ENCODE measurements around the gene LY6G5B.

The LY6G5B gene

DNA sequence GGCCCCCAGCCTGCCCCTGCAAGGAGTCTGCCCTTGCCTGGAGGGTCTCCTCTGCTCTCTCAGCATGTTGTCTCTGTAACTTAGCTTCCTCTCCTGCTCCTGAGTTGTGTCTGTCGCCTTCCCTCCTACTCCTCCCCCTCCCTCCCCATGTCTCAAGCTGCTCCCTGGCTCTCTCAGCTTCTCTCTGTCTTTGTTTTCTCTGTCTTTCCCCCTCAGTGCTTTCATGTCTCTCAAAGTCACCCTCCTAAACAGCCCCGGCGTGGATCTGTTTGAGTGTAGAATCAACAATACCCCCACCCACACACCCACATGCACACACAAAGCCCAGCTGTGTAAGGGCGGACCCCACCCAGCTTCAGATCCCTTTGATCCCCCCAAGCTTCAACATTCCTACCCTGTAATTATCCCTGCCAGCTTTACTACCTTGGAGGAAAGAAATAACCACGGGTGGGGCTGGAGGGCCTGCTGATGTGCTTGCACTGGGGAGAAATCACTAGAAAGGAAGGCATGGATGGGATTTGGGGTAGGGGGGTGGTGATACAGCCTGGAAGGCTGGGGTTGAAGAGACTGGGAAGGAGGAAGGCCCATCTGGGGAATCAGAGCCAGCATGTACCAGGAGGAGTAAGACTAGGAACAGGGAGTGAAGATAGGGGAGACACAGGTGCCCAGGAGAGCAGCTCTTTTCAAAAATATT is 44.4 kb downstream of the LY6G5B start:
- ATAC-seq (ENCODE audit: insufficient read depth, low read depth) (no peak), DNase-seq (no peak)
- Histone ChIP-seq H3K9me3 (ENCODE audit: insufficient read depth, low read length, severe bottlenecking) (no peaks in the 10 kb centered on the region), H2AFZ (ENCODE audit: low read depth, low read length) (no peak overlapping the region), H3K79me2 (ENCODE audit: insufficient read depth, low read length) (no peaks in the 10 kb centered on the region), H3K4me3 (ENCODE audit: low read depth in 1 of 2, low read length in 2 of 2) (no peak overlapping the region), H3K27ac (ENCODE audit: low read length) (no peak overlapping the region), H3K36me3 (ENCODE audit: insufficient read depth, low read length) (no peaks in the 10 kb centered on the region), H3K27me3 (ENCODE audit: insufficient read depth, low read length, poor library complexity) (no peaks in the 10 kb centered on the region), H3K4me1 (ENCODE audit: insufficient read depth, low read length) (no peaks in the 10 kb centered on the region), H3K9ac (ENCODE audit: low read depth, low read length) (0 out of 2 replicates have a peak overlapping the region, but pooled peaks have one; percentile 5), H3K4me2 (ENCODE audit: insufficient read depth, low read length) (no peak overlapping the region), H4K20me1 (ENCODE audit: insufficient read depth, low read length) (no peaks in the 10 kb centered on the region)
- TF ChIP-seq, protein P1, sequence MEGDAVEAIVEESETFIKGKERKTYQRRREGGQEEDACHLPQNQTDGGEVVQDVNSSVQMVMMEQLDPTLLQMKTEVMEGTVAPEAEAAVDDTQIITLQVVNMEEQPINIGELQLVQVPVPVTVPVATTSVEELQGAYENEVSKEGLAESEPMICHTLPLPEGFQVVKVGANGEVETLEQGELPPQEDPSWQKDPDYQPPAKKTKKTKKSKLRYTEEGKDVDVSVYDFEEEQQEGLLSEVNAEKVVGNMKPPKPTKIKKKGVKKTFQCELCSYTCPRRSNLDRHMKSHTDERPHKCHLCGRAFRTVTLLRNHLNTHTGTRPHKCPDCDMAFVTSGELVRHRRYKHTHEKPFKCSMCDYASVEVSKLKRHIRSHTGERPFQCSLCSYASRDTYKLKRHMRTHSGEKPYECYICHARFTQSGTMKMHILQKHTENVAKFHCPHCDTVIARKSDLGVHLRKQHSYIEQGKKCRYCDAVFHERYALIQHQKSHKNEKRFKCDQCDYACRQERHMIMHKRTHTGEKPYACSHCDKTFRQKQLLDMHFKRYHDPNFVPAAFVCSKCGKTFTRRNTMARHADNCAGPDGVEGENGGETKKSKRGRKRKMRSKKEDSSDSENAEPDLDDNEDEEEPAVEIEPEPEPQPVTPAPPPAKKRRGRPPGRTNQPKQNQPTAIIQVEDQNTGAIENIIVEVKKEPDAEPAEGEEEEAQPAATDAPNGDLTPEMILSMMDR (IDR thresholded peaks at IDR 0.05; ENCODE audit: borderline replicate concordance, extremely low read depth, low read length, poor library complexity, severe bottlenecking): no peak
- no peak for TF ChIP-seq EZH2 (IDR thresholded peaks at IDR 0.05; ENCODE audit: borderline replicate concordance, low read depth, low read length, severe bottlenecking)

DNA sequence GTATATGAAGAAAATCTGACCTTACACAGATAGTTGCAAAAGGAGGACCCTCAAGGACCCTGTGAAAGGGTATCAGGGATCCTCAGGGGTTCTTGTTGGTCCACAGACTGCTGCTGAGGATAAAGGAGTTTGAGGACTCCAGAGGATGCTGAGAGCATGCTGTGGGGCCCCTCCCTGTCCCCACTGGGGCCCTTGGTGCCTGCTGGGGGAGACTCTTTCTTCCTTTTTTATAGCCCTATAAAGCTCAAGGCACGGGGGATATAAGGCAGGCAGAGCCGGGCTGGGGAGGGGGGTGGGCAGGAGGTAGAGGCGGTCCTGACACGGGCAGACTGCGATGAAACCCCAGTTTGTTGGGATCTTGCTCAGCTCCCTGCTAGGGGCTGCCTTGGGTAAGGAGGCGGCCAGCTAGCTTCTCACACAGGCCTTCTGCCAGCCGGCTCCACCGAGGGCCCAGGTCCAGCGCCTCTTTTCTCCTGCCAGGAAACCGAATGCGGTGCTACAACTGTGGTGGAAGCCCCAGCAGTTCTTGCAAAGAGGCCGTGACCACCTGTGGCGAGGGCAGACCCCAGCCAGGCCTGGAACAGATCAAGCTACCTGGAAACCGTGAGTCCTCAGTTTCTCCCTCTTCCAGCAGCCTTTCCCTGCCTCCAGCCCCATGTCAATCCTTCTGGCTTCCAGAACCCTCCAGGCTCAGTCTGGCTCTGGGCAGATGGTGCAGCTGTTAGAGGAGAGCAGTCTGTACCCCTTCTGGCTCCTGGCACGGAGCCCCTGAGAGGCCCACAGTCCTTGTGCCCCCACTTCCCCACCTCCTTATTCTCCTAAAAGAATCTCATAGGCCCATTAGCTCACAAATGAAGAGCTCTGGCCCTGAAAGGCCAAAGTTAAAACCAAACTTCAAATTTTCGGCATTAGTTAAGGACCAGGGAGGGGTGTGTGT is 45.5 kb downstream of the LY6G5B start, which contains the start of gene LY6G6D:
LY6G6D (plus strand) TSS at position 327 of the 937 bp plus-strand sequence; CDS start at position 335, 8 bp downstream.
- no peak for DNase-seq
- H3K27me3 ChIP-seq (ENCODE audit: insufficient read depth, low read length, poor library complexity): no peaks in the 10 kb centered on the region
- 0 out of 2 replicates have a peak within 1 kb of the TSS, but pooled peaks have one; percentile 5 for H3K9ac ChIP-seq (ENCODE audit: low read depth, low read length)
- no peaks in the 10 kb centered on the region for H4K20me1 ChIP-seq (ENCODE audit: insufficient read depth, low read length)
- H3K9me3 ChIP-seq (ENCODE audit: insufficient read depth, low read length, severe bottlenecking): no peaks in the 10 kb centered on the region
- no peaks in the 10 kb centered on the region for H3K36me3 ChIP-seq (ENCODE audit: insufficient read depth, low read length)
- H3K79me2 ChIP-seq (ENCODE audit: insufficient read depth, low read length): no peaks in the 10 kb centered on the region
- H3K4me3 ChIP-seq (ENCODE audit: low read depth in 1 of 2, low read length in 2 of 2): no peak within 1 kb of the TSS
- no peak for TF ChIP-seq EZH2 (IDR thresholded peaks at IDR 0.05; ENCODE audit: borderline replicate concordance, low read depth, low read length, severe bottlenecking)
- TF ChIP-seq, protein P1 (IDR thresholded peaks at IDR 0.05; ENCODE audit: borderline replicate concordance, extremely low read depth, low read length, poor library complexity, severe bottlenecking): no peak
- no peak within 1 kb of the TSS for H3K27ac ChIP-seq (ENCODE audit: low read length)
- no peak for ATAC-seq (ENCODE audit: insufficient read depth, low read depth)
- H3K4me2 ChIP-seq (ENCODE audit: insufficient read depth, low read length): no peak within 1 kb of the TSS
- no peaks in the 10 kb centered on the region for H3K4me1 ChIP-seq (ENCODE audit: insufficient read depth, low read length)
- H2AFZ ChIP-seq (ENCODE audit: low read depth, low read length): no peak within 1 kb of the TSS

DNA sequence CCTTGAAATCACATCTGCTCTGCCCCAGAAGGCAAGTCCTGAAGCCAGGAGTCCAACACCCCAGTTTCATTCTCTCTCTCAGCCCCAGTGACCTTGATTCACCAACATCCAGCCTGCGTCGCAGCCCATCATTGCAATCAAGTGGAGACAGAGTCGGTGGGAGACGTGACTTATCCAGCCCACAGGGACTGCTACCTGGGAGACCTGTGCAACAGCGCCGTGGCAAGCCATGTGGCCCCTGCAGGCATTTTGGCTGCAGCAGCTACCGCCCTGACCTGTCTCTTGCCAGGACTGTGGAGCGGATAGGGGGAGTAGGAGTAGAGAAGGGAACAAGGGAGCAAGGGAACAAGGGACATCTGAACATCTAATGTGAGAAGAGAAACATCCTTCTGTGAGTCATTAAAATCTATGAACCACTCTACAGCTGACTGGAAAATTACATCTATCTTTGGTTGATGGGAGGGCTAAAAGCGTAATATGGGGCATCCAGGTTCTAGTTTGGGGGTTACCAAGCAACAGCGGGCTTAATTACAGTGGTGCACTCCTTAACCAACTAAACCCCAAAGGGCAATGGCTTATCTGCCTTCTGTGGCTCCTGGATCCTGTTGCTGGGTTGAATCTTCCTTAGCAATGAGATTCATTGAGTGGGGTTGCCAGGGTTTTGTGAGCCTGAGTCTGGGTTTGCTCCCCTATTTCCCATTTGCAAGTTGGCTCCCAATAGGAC is 47.9 kb downstream of the LY6G5B start:
- Histone ChIP-seq H3K4me2 (ENCODE audit: insufficient read depth, low read length) (no peak overlapping the region), H3K36me3 (ENCODE audit: insufficient read depth, low read length) (no peaks in the 10 kb centered on the region), H4K20me1 (ENCODE audit: insufficient read depth, low read length) (no peaks in the 10 kb centered on the region), H2AFZ (ENCODE audit: low read depth, low read length) (no peak overlapping the region), H3K27me3 (ENCODE audit: insufficient read depth, low read length, poor library complexity) (no peaks in the 10 kb centered on the region), H3K9ac (ENCODE audit: low read depth, low read length) (no peak overlapping the region), H3K9me3 (ENCODE audit: insufficient read depth, low read length, severe bottlenecking) (no peaks in the 10 kb centered on the region), H3K79me2 (ENCODE audit: insufficient read depth, low read length) (no peaks in the 10 kb centered on the region), H3K27ac (ENCODE audit: low read length) (no peak overlapping the region), H3K4me3 (ENCODE audit: low read depth in 1 of 2, low read length in 2 of 2) (no peak overlapping the region), H3K4me1 (ENCODE audit: insufficient read depth, low read length) (no peaks in the 10 kb centered on the region)
- TF ChIP-seq, protein P1 (IDR thresholded peaks at IDR 0.05; ENCODE audit: borderline replicate concordance, extremely low read depth, low read length, poor library complexity, severe bottlenecking): no peak
- TF ChIP-seq EZH2 (IDR thresholded peaks at IDR 0.05; ENCODE audit: borderline replicate concordance, low read depth, low read length, severe bottlenecking): no peak
- ATAC-seq (ENCODE audit: insufficient read depth, low read depth) (no peak), DNase-seq (no peak)

Measured in DND-41 (cell line).